DLD1 (cell line): Measurements from ENCODE around the gene CROCC.

Source experiments
- in situ Hi-C: cut with HindIII; loops from 2 replicates; pipeline ENCODE4 v1.10.0; 2017; ENCODE audit warnings: low sequenced_read_pairs

Gene CROCC

GRCh38 chr1:16981269-16981849 lies 59.6 kb downstream of the CROCC start:
- in situ Hi-C loops = no loop called here

- in situ Hi-C loops = no loop called here
Observed at GRCh38 chr1:16982902-16983301, 61.2 kb downstream of the CROCC start.

- in situ Hi-C loops = no loop called here
Observed at GRCh38 chr1:16983649-16984048, 61.9 kb downstream of the CROCC start.

GRCh38 chr1:16984717-16985116 lies 63.0 kb downstream of the CROCC start:
- in situ Hi-C loops = no loop called here

- in situ Hi-C loops = no loop called here
Observed at GRCh38 chr1:16986113-16986512, 64.4 kb downstream of the CROCC start.

GRCh38 chr1:16986560-16986959 lies 64.8 kb downstream of the CROCC start:
- in situ Hi-C loops = no loop called here

- in situ Hi-C loops = no loop called here
Observed at GRCh38 chr1:16986962-16987361, 65.2 kb downstream of the CROCC start.

- in situ Hi-C loops = no loop called here
Observed at GRCh38 chr1:16988210-16988609, 66.5 kb downstream of the CROCC start.

- in situ Hi-C loops = no loop called here
Observed at GRCh38 chr1:16989676-16990391, 68.1 kb downstream of the CROCC start.

GRCh38 chr1:16991571-16991970 lies 69.8 kb downstream of the CROCC start:
- in situ Hi-C loops = no loop called here

- in situ Hi-C loops = no loop called here
Observed at GRCh38 chr1:16992102-16992501, 70.4 kb downstream of the CROCC start.

GRCh38 chr1:16992675-16993074 lies 70.9 kb downstream of the CROCC start:
- in situ Hi-C loops = no loop called here

GRCh38 chr1:16993521-16994038 lies 71.8 kb downstream of the CROCC start:
- in situ Hi-C loops = no loop called here

- in situ Hi-C loops = no loop called here
Observed at GRCh38 chr1:16996845-16997244, 75.1 kb downstream of the CROCC start.

GRCh38 chr1:16998589-16998988 lies 76.9 kb downstream of the CROCC start:
- in situ Hi-C loops = no loop called here

GRCh38 chr1:16999863-17000262 lies 78.1 kb downstream of the CROCC start:
- in situ Hi-C loops = no loop called here

- in situ Hi-C loops = no loop called here
Observed at GRCh38 chr1:17001760-17002523, 80.2 kb downstream of the CROCC start.

- in situ Hi-C loops = no loop called here
Observed at GRCh38 chr1:17002524-17002902, 80.8 kb downstream of the CROCC start.

- in situ Hi-C loops = no loop called here
Observed at GRCh38 chr1:17004466-17005364, 83.0 kb downstream of the CROCC start.

- in situ Hi-C loops = no loop called here
Observed at GRCh38 chr1:17005365-17005740, 83.6 kb downstream of the CROCC start.

- in situ Hi-C loops = no loop called here
Observed at GRCh38 chr1:17007121-17007520, 85.4 kb downstream of the CROCC start.
